Right lobe of liver (tissue), 4 donors: ENCODE data around the gene ISLR2.

Experiments
- POLR2A ChIP-seq: fragments of 450-650 bp; IDR thresholded peaks from one replicate; pipeline ENCODE4 v1.6.1; 2017; ENCODE audit warnings: antibody characterized with exemption, mild to moderate bottlenecking
- TF ChIP-seq, protein P1 (sequence below), 4 donors: fragments of 200-600 bp in 3 of 4; fragments of 450-650 bp in 1 of 4; IDR thresholded peaks; one replicate each; pipeline versions ENCODE4 v1.5.1 to v1.8.0; 2016 to 2022; ENCODE audit warnings: antibody characterized with exemption in 4 of 4, mild to moderate bottlenecking in 2 of 4
- donor health status: DM: no; HTN: no; CAD: no.
- donor health status: DM: no; HTN: no; CAD: no.
- donor health status: DM: no; HTN: yes; CAD: no.

DNA sequence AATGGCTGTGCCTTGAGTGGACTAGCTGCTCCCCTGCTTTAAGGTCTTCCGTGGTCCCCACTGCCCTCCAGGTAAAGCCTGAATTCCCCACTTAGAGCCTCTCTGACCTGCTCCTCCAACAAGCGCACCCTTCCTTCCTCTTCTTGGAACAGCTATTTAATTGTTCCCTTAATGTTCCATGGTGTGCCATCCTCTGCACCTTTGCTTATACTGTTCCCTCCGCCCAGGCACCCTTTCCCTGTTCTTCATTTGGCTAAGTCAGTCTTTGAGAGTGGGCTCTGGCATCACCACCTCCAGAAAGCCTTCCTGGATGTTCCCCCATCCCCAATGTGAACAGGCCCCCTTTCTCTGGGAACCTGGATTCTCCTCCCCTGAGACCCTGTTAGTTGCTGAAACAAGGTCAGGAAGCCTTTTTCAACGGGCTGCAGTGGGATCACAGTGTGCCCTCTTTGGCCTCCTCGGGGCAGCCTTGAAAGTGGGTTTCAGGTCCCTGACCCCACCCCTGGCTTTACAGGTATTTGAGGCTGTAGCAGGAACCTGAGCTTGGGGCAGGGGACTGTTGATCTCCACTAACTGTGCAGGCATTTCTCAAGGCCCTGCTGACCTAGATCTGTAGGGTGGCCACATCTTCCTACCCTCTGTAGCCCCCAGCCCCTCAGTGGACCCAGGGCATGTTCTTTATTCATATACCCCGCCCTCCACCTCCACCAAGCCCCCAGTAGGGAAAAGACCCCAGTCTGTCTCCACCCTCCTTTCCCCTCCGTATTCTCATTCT, 48.1 kb downstream of the ISLR2 start:
- TF ChIP-seq, protein P1, sequence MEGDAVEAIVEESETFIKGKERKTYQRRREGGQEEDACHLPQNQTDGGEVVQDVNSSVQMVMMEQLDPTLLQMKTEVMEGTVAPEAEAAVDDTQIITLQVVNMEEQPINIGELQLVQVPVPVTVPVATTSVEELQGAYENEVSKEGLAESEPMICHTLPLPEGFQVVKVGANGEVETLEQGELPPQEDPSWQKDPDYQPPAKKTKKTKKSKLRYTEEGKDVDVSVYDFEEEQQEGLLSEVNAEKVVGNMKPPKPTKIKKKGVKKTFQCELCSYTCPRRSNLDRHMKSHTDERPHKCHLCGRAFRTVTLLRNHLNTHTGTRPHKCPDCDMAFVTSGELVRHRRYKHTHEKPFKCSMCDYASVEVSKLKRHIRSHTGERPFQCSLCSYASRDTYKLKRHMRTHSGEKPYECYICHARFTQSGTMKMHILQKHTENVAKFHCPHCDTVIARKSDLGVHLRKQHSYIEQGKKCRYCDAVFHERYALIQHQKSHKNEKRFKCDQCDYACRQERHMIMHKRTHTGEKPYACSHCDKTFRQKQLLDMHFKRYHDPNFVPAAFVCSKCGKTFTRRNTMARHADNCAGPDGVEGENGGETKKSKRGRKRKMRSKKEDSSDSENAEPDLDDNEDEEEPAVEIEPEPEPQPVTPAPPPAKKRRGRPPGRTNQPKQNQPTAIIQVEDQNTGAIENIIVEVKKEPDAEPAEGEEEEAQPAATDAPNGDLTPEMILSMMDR (IDR thresholded peaks at IDR 0.05), result no peak
- no peak for TF ChIP-seq POLR2A
